Lower leg skin (tissue), 3 donors: ENCODE data around the gene PDZD2.

Source experiments
- CTCF ChIP-seq, 3 donors: fragments of 450-650 bp; IDR thresholded peaks; one replicate each; pipeline ENCODE4 v1.5.1; 2016; ENCODE audit warnings: antibody characterized with exemption in 3 of 3, mild to moderate bottlenecking in 3 of 3, moderate library complexity in 2 of 3
- POLR2A ChIP-seq, 2 donors: fragments of 450-650 bp; IDR thresholded peaks; one replicate each; pipeline ENCODE4 v1.6.1; 2016 to 2017; ENCODE audit warnings: antibody characterized with exemption in 2 of 2, mild to moderate bottlenecking in 1 of 2, moderate library complexity in 1 of 2

- TF ChIP-seq CTCF (IDR thresholded peaks at IDR 0.05) (no peak), POLR2A (IDR thresholded peaks at IDR 0.05) (no peak)
Observed at GRCh38 chr5:32004404-32004803, 365.5 kb downstream of the PDZD2 start.
